Stimulated activated CD4-positive, alpha-beta T cell treated with anti-CD3 and anti-CD28 coated beads, Interleukin-2, amount 100 ng/mL, for 48 hours (primary cell): ENCODE results near the gene ART5.
"Not testable (repeated sequence)": the region's sequence is repeated elsewhere in the genome, so short reads cannot be mapped to it uniquely, and the experiment has no call there.

ENCODE experiments used
- DNase-seq, 2 donors: peaks; one replicate each; pipeline ENCODE4 v3.0.0-alpha.2; 2020

ART5 gene

GRCh38 chr11:3641701-3642070 lies at the start of gene ART5:
Gene ART5 (minus strand): TSS chr11:3641992. CDS start chr11:3641862, 130 bp downstream.
- DNase-seq = no peak

DNA sequence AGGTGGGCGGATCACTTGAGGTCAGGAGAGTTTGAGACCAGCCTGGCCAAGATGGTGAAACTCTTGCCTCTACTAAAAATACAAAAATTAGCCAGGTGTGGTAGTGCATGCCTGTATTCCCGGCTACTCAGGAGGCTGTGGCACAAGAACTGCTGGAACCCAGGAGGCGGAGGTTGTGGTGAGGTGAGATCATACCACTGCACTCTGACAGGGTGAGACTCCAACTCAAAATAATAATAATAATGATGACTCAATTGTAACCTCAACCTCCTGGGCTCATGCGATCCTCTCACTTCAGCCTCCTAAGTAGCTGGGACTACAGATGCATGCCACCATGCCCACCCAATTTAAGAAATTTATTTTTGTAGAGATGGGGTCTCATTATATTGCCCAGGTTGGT lies 45.0 kb upstream of the ART5 start:
- DNase-seq = no peak

- DNase-seq = no peak
Measured at GRCh38 chr11:3685923-3686322, 44.1 kb upstream of the ART5 start.

DNA sequence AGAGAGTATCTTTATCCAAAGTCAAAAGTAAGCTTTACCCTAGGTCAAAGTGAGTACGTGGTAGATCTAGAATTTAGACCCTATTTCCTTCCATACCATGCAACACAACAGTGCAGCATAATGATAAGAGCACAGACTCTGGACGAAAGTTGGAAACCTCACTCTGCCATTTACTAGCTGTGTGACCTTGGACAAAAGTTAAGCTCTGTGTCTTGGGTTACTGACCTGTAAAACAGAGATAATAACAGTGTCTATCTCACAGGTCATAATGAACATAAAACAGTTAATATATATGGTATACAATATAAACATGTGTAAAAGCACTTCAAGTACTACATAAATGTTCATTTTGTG lies 43.0 kb upstream of the ART5 start:
- DNase-seq = no peak

DNA sequence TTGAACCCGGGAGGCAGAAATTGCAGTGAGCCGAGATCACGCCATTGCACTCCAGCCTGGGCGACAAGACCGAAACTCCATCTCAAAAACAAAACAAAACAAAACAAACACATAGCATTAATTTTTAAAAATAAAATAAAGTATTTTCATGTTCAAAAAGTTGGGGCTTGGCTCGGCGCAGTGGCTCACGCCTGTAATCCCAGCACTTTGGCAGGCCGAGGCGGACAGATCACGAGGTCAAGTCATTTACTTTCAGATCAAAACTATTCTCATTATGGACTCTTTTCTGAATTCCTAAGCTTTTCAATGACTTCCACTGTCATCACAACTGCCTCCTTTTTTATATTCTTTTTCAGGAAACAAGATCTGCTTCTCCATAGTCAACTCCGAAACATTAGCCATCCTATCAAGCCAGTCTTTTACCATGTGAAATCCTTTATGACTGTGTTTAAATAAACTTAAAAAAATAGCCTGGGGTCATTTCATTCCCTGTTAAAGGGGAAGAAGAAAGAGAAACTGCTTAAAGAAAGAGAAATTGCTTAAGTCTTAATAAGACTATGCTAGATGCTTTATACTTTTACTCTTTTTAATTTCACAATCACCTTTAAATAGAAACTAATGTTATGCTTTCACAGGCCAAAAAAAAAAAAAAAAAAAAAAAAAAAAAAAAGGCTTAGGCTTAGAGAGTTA lies 42.5 kb upstream of the ART5 start:
- DNase-seq = no peak

DNA sequence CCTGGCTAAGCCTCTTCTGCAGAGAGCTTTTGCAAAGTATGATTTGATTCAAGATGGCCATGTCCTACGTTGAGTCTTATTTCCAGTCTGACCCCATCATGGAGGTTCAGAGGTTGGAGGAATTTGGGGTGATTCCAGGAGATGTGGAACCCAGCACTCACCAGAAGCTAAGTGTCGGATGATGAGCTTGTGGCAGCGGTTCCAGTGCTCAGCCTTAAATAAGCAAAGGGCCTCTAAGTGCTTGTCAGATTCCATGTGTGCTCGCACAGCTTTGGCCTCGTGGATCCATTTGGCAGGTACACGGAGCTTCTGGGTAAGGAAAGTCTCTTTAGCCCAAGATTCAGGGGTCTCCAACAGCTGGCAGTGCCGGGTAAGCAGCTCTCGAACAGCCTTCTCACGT lies 41.2 kb upstream of the ART5 start:
- DNase-seq = no peak

DNA sequence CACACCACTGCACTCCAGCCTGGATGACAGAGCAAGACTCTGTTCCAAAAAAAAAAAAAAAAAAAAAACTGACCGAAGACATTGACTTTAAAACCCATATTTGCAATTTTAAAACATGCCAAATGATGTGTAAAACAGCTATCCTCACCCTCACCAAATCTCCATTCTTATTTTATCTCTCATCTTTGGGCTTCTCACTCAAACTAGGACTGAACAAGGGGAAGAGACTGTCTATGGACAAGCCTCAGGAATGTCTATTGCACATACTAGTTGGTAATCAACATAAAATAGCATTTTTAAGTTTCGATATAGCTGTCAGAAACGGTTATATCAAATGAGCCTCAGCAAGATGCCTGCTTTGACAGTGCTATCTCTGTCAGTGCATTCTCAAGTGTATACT lies 37.3 kb upstream of the ART5 start:
- no peak for DNase-seq

DNA sequence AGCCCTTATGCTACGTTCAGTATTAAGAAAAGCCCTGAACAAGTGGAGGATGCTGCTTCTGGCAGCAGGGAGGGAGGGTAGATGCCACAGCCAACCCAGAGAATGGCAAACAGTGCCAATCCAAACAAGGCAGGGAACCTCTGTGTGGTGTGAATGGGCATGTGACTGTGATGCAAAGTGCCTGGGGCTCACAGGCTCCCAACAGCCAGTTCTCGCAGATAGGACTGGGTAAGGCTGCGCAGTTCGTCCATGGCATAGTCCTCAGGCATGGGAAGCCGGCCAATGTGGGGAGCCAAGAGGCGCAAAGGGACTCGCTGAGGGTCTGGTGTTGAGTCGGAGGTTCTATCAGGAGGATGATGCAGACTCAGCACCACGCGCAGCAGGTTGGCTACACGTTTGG lies 34.2 kb upstream of the ART5 start:
- DNase-seq = no peak

DNA sequence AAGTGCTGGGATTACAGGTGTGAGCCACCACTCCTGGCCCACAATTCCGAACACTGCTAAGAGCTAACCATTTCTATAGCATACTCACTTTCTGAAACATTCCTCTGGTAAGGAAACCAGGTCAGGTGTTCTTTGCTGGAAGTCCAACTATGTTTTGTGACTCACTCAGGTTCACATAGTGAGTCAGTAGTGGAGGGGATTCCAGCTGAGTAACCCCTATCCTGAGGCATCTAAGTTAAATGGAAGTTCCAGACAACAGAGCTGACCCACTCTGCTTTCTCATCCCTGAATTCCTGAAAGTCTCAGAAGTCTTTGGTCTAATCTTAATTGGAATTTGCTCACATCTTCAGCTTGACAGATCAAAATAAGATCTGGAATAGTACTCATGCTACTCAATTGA lies 32.4 kb upstream of the ART5 start:
- DNase-seq = no peak

DNA sequence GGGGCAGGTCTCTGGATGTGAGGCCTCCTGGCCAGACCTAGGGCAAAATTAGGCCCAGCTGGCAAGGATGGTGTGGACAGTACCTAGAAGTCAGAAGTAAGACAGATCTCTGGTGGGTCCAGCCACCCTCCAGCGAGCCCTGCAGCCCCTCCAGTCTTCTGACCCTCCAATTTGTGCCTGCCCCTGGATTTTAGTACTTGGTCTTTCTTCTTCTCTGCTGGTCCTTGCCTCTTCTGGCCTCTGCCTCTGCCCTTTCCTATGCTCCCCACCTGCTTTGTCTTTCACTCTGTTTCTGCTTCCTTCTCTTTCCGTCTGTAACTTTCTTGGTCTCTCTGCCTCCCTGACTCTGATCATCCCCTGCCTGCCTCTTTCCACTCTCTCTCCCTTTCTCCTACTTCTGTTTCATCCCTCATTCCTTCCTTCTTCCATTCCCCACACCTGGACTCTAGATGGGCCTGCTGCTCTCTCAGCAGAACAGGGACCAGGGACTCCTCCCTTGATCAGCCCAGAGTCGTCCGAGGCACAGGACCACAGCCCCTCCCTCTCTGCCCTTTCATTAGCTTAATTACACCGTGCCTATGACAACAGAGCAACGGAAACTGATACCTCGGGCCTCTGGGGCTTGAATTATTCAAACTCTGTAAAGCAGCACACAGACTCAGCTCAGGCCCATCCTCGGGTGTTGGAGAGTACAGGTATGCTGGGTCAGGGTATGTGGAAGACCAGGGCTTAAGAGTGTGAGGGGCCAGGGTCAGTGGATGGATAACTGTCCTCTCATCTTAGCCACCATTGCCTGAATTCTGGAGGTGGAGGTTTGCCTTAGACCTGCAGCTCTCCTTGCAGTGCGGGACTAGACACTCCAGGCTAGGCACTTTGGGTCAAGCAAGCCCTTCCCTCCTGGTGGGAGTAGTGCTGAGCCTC lies 29.8 kb upstream of the ART5 start, which contains the start of gene CHRNA10:
Gene CHRNA10 (minus strand): TSS at position 51 of the 921 bp plus-strand sequence. CDS start 72 bp downstream, outside the sequence.
- DNase-seq = no peak

- no peak for DNase-seq
Measured at GRCh38 chr11:3669742-3670183, 28.0 kb upstream of the ART5 start.

DNA sequence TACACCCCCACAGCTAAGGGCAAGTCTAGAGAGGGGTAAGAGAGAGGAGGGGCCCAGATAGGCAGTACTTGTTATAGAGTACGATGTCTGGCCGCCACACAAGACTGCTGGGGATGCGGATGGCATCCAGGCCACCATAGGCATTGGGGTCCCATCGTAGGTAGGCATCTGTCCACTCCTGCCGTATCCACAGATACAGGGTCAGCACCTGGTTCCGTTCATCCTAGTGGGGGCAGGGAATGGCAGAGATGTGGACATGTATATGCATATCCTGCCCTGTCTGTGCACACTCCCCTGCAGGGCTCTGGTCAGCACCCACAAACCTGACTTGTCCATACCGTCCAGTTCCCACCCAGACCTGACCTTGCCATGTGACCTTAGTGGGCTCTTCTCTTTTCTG lies 27.3 kb upstream of the ART5 start:
- DNase-seq = no peak

GRCh38 chr11:3667149-3668035 lies 25.6 kb upstream of the ART5 start:
- DNase-seq = no peak

GRCh38 chr11:3666023-3666530 lies 24.3 kb upstream of the ART5 start:
- no peak for DNase-seq

GRCh38 chr11:3665336-3666022 lies 23.7 kb upstream of the ART5 start:
- no peak for DNase-seq

DNA sequence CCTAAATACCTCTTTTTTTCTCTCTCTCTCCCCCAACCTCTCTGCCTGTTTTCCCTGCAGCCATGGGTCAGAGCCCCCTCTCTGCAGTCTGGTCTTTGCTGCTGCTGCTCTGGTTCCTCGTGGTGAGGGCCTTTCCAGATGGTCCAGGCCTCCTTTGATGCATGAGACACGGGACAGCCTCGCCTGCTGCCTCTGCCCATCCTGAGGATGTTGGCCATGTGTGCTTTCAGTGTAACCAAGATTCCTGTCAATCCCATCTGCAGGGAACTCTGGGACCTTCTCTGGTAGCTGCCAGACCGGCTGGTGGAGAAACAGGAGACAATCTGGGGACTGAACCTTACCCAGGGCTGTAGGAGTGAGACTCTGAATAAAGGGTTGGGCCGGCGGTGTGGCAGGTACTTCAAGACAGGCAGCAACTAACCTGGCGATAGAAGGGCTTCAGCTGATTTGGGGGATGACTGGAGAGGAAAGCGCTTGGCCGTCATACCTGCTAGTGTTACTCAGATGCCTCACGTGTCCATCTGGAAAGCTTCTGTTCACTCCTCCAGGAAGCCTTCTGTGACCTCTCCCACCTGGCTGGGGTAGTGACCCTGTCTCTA lies 22.3 kb upstream of the ART5 start:
- DNase-seq = no peak

GRCh38 chr11:3662856-3663255 lies 21.1 kb upstream of the ART5 start:
- DNase-seq = no peak

DNA sequence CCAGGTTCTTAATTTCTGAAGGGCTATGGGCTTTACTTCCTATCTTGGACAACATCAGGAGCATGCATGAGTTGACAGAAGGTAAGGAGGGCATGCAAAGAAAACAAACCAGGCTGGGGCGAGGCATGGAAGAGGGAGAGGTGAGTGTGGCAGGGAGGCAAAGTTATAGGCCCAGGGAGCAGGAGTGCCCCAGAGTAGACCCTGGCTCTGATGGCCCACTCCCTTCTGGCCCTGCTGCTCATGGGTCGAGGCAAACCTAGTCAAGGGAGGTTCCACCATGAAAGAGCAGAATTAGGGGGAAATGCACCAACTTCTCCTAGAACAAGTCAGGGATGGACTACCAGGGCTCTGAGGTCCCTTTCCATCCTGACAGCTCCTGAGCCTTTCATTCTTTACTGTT lies 19.2 kb upstream of the ART5 start:
- DNase-seq = no peak

GRCh38 chr11:3659595-3660515 lies 18.1 kb upstream of the ART5 start:
- DNase-seq = no peak

GRCh38 chr11:3658252-3658651 lies 16.5 kb upstream of the ART5 start:
- DNase-seq = no peak

DNA sequence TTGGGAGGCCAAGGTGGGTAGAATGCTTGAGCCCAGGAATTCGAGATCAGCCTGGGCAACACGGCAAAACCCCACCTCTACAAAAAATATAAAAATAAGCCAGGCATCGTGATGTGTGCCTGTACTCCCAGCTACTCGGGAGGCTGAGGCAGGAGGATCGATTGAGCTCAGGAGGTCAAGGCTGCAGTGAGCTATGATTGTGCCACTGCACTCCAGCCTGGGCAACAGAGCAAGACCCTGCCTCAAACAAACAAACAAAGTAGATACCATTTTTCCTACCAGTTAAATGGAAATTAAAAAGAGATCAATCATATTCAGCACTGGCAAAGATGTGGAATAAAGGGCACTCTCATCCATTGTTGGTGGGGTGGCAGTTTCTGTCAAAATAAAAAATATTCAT lies 15.5 kb upstream of the ART5 start:
- not testable (repeated sequence) for DNase-seq
